OCI-LY7 (cell line): ENCODE results near the gene BICD2. TPM values are rescaled to one million over a fixed set of nuclear protein-coding genes. Genes with fewer than 3 reads are reported as not detected.

ENCODE experiments used
- BruUV-seq: library from RNA; stranded (reverse); fragments of 400-500 nt; replicated peaks from 2 replicates; lab custom pipeline; 2021; lab: Mats Ljungman, UMichigan
- CTCF ChIA-PET: fragments of 300-600 bp; sonication (Branson Sonifier 250); formaldehyde crosslinking; loops from one replicate; lab custom pipeline; 2022; ENCODE audit warnings: antibody characterized with exemption; ENCODE audit not compliant: unreplicated experiment; lab: Charles Lee
- POLR2A ChIA-PET: fragments of 300-600 bp; sonication (Branson Sonifier 250); formaldehyde crosslinking; loops from one replicate; lab custom pipeline; 2022; ENCODE audit warnings: antibody characterized with exemption; lab: Charles Lee
- DNase-seq: peaks from one replicate; pipeline ENCODE4 v3.0.0-alpha.2; 2015; ENCODE audit warnings: low spot score
- H2AFZ ChIP-seq: fragments of 200-600 bp; sonication (generic), shearing (Covaris generic); 2 replicates; pipeline ENCODE4 v1.6.1; 2014; ENCODE audit warnings: mild to moderate bottlenecking, antibody characterized with exemption, low read length, moderate library complexity
- H3K27ac ChIP-seq: fragments of 200-600 bp; sonication (generic); 2 replicates; pipeline ENCODE4 v1.5.1; 2014; ENCODE audit warnings: mixed run types, low read depth, mild to moderate bottlenecking, moderate library complexity, low read length, inconsistent platforms; ENCODE audit not compliant: poor library complexity, severe bottlenecking
- H3K36me3 ChIP-seq: fragments of 200-600 bp; sonication (generic); 2 replicates; pipeline ENCODE4 v1.6.1; 2014; ENCODE audit warnings: mild to moderate bottlenecking, antibody characterized with exemption, low read length, moderate library complexity, mixed read lengths; ENCODE audit not compliant: insufficient read depth
- H3K4me1 ChIP-seq: fragments of 200-600 bp; sonication (generic); 2 replicates; pipeline ENCODE4 v1.5.1; 2014; ENCODE audit warnings: mild to moderate bottlenecking, low read length; ENCODE audit not compliant: insufficient read depth, poor library complexity, severe bottlenecking
- H3K4me2 ChIP-seq: fragments of 200-600 bp; sonication (generic); 2 replicates; pipeline ENCODE4 v1.6.1; 2014; ENCODE audit warnings: mild to moderate bottlenecking, low read length
- H3K4me3 ChIP-seq: fragments of 200-600 bp; sonication (generic); 2 replicates; pipeline ENCODE4 v1.5.1; 2014; ENCODE audit warnings: mild to moderate bottlenecking, low read depth, low read length; ENCODE audit not compliant: poor library complexity, severe bottlenecking
- H3K79me2 ChIP-seq: fragments of 200-600 bp; sonication (generic); 2 replicates; pipeline ENCODE4 v1.6.1; 2016; ENCODE audit warnings: low read depth, mild to moderate bottlenecking, low read length, moderate library complexity, mixed read lengths; ENCODE audit not compliant: insufficient read depth
- H3K9me2 ChIP-seq: fragments of 200-600 bp; sonication (generic); 2 replicates; pipeline ENCODE4 v1.6.1; 2016; ENCODE audit warnings: mild to moderate bottlenecking, low read length, mixed read lengths; ENCODE audit not compliant: insufficient read depth
- H3K9me3 ChIP-seq: fragments of 200-600 bp; sonication (generic); 2 replicates; pipeline ENCODE4 v1.6.1; 2014; ENCODE audit warnings: mild to moderate bottlenecking, mixed run types, low read length, mixed read lengths
- H4K20me1 ChIP-seq: fragments of 200-600 bp; sonication (generic); 2 replicates; pipeline ENCODE4 v1.6.1; 2014; ENCODE audit warnings: mild to moderate bottlenecking, antibody characterized with exemption, low read length, moderate library complexity, mixed read lengths; ENCODE audit not compliant: insufficient read depth
- EZH2phosphoT487 ChIP-seq: fragments of 200-600 bp; sonication (generic); IDR thresholded peaks from 2 replicates; pipeline ENCODE4 v1.6.1; 2018; ENCODE audit warnings: low read depth, borderline replicate concordance, mild to moderate bottlenecking, mixed run types, antibody characterized with exemption, low read length, moderate library complexity, mixed read lengths
- intact Hi-C: fragments of 100-400 bp; cut with micrococcal nuclease; formaldehyde crosslinking; loops from one replicate; pipeline ENCODE4 v1.10.0; 2022; ENCODE audit not compliant: unreplicated experiment
- total RNA-seq, 2 experiments: library from RNA; depleted of rRNA in 1 of 2; stranded (reverse); fragments of >200 nt in 1 of 2; shearing (Covaris generic) in 1 of 2; gene quantifications; 2 replicates each; pipeline ENCODE4 v1.2.3, GENCODE V29; 2014 to 2022
- TF ChIP-seq, protein P1 (sequence below): fragments of 200-600 bp; sonication (generic); conservative IDR thresholded peaks from 2 replicates; pipeline ENCODE4 v1.5.1; 2014; ENCODE audit warnings: mild to moderate bottlenecking, antibody characterized with exemption, low read length, moderate library complexity, mixed read lengths

BICD2 gene
- total RNA-seq, 2 experiments from 2014 or later: 46.5 to 71.0 TPM

- Histone ChIP-seq H3K79me2 (no peaks in the 10 kb centered on the region), H3K9me2 (no peaks in the 10 kb centered on the region), H3K9me3 (no peaks in the 10 kb centered on the region), H2AFZ (no peak overlapping the region), H4K20me1 (0 out of 2 replicates have a peak, but pooled peaks cover 3% of the 10 kb centered on the region), H3K4me3 (no peak overlapping the region), H3K4me2 (no peak overlapping the region), H3K27ac (no peak overlapping the region), H3K4me1 (no peaks in the 10 kb centered on the region), H3K36me3 (peaks cover 28% of the 10 kb centered on the region)
- CTCF ChIA-PET: no interaction called here
- BruUV-seq: no TSS peak
- intact Hi-C loops: loop anchor here (5.0 kb wide), 1 partner anchor 569 kb away; no protein-coding TSS in a partner anchor
- POLR2A ChIA-PET: no interaction called here
- TF ChIP-seq, protein P1, sequence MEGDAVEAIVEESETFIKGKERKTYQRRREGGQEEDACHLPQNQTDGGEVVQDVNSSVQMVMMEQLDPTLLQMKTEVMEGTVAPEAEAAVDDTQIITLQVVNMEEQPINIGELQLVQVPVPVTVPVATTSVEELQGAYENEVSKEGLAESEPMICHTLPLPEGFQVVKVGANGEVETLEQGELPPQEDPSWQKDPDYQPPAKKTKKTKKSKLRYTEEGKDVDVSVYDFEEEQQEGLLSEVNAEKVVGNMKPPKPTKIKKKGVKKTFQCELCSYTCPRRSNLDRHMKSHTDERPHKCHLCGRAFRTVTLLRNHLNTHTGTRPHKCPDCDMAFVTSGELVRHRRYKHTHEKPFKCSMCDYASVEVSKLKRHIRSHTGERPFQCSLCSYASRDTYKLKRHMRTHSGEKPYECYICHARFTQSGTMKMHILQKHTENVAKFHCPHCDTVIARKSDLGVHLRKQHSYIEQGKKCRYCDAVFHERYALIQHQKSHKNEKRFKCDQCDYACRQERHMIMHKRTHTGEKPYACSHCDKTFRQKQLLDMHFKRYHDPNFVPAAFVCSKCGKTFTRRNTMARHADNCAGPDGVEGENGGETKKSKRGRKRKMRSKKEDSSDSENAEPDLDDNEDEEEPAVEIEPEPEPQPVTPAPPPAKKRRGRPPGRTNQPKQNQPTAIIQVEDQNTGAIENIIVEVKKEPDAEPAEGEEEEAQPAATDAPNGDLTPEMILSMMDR: peak; percentile 84
- no peak for TF ChIP-seq EZH2phosphoT487
- peak; percentile 56 for DNase-seq
Observed at GRCh38 chr9:92706218-92706940, 58.3 kb downstream of the BICD2 start.

- no TSS peak for BruUV-seq
- H3K36me3 ChIP-seq: peaks cover 9% of the 10 kb centered on the region; the same call in 1 of the 2 replicates
- no peak overlapping the region for H3K27ac ChIP-seq
- H3K4me3 ChIP-seq: no peak overlapping the region
- ChIA-PET CTCF (no interaction called here), POLR2A (interaction anchor here (0.8 to 1.4 kb wide), 2 partner anchors 13 to 16 kb away, joined by 3 to 4 read pairs; no protein-coding TSS in a partner anchor)
- H4K20me1 ChIP-seq: 0 out of 2 replicates have a peak, but pooled peaks cover 3% of the 10 kb centered on the region
- no peak overlapping the region for H3K4me2 ChIP-seq
- no peaks in the 10 kb centered on the region for H3K4me1 ChIP-seq
- DNase-seq: no peak
- no peak overlapping the region for H2AFZ ChIP-seq
- no peaks in the 10 kb centered on the region for H3K79me2 ChIP-seq
- no peaks in the 10 kb centered on the region for H3K9me3 ChIP-seq
- TF ChIP-seq, protein P1: no peak
- TF ChIP-seq EZH2phosphoT487: no peak
- H3K9me2 ChIP-seq: no peaks in the 10 kb centered on the region
- intact Hi-C loops: no loop called here
Observed at GRCh38 chr9:92704528-92704927, 60.1 kb downstream of the BICD2 start.

DNA sequence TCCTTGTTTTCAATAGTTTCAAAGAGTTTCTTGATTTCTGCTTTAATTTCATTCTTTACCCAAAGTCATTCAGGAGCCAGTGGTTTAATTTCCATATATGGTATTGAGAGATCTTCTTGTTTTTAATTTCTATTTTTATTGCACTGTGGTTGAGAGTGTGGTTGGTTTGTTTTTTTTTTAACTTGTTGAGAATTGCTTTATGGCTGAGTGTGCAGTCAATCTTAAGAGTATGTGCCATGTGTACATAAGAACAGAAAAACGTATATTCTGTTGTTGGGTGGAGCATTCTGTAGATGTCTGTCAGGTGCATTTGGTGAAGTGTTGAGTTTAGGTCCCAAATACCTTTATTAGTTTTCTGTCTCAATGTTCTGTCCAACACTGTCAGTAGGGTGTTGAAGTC is 68.0 kb downstream of the BICD2 start:
- Histone ChIP-seq H3K9me3 (no peaks in the 10 kb centered on the region), H3K4me1 (no peaks in the 10 kb centered on the region), H2AFZ (no peak overlapping the region), H3K36me3 (no peaks in the 10 kb centered on the region), H3K4me3 (no peak overlapping the region), H3K9me2 (no peaks in the 10 kb centered on the region), H3K79me2 (no peaks in the 10 kb centered on the region), H3K27ac (no peak overlapping the region), H4K20me1 (no peaks in the 10 kb centered on the region), H3K4me2 (no peak overlapping the region)
- no peak for DNase-seq
- intact Hi-C loops: no loop called here
- no TSS peak for BruUV-seq
- ChIA-PET CTCF (no interaction called here), POLR2A (no interaction called here)
- TF ChIP-seq EZH2phosphoT487: no peak
- TF ChIP-seq, protein P1: no peak
